Non-pigmented ciliary epithelial cell (primary cell): ENCODE results near the gene CDC42EP3.

Experiments
- DNase-seq: peaks from one replicate; pipeline ENCODE4 v3.0.0-alpha.2; 2010; ENCODE audit warnings: low read depth

CDC42EP3 gene

DNA sequence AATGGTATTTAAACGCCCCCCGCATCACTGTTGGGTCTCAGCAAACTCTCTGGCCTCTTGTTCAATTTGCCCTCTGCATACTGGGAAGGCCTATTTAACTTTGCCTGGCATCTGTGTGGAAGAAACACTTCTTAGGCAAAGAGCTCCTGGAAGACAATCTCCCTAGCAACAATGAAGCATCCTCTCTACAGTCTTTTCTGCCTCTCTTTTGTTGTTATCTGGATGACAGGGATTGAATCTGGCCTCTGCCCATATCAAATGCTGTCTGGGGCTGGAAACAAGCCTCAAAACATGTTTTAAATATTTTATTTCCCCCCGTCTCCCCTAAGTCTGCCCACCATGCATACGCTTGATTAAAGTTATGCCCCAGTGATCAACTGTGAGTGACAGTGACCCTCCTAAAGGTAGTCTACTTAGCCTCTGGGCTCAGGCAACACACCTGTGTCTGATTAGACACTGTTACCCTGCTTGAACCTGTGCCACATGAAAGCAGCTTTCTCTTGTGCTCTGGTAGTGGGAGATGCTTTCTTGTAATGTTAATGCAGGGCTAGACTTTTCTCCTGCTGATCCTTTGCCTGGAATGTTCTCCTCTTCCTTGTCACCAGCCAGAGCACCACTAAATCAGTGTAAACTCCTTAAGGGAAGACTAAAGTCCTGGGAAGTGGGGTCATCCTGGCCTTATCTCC, 34.9 kb downstream of the CDC42EP3 start:
- no peak for DNase-seq

DNA sequence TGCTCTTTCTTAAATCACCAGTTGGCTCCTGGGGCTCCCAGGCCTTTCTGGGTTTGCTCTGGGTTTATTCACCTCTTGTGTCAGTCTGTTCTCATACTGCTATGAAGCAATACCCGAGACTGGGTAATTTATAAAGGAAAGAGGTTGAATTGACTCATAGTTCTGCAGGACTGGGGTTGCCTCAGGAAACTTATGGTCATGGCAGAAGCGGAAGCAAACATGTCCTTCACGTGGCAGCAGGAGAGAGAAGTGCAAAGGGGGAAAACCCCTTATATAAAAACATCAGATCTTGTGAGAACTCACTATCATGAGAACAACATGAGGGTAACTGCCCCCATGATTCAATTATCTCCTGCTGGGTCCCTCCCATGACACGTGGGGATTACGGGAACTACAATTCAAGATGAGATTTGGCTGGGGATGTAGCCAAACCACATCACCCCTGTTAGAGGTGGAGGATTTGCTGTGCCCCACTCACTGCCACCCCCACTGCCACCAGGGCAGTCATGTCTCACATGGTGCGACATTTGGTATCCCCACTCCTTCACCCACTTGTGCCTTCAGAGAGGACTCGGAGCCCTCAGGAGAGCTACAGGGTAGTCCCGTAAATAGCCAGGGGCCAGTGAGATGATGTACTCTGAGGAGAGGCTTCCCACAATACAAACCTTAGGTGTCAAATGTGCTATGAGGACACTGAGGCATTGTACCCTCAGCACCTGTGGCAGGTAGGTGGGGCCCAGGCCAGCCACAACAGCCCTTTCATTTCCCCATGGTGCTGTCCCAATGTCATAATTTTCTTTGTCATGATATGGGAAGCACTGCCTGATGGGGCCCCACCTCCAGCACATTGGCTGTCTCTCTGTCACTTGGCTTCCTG, 35.7 kb downstream of the CDC42EP3 start:
- peak; percentile 67 for DNase-seq

- no peak for DNase-seq
These were observed 36.4 kb downstream of the CDC42EP3 start for GRCh38 chr2:37634914-37635503.

- no peak for DNase-seq
These were observed 37.6 kb downstream of the CDC42EP3 start for GRCh38 chr2:37633845-37634244.

GRCh38 chr2:37633234-37633633, 38.2 kb downstream of the CDC42EP3 start:
- DNase-seq: no peak

GRCh38 chr2:37632310-37632709, 39.1 kb downstream of the CDC42EP3 start:
- no peak for DNase-seq

- no peak for DNase-seq
These were observed 39.7 kb downstream of the CDC42EP3 start for GRCh38 chr2:37631698-37632097.

DNA sequence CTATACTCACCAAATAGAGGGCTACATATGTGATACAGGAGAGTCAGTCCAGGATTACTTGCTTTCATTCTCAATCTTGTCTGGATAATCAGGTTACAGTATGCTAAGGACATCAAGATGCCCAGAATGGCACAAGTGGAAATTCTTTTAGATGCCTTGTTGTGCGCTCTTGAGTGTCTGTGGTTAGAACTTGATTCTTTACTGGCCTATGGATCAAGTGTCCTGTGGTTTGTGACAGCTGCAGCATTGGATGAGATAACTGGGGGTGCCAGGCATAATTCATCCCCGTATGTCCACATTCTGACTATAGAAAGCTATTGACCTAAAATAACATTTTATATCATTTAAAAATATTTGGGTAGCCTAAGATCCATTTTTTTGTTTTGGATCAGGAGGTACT, 40.1 kb downstream of the CDC42EP3 start:
- no peak for DNase-seq

DNA sequence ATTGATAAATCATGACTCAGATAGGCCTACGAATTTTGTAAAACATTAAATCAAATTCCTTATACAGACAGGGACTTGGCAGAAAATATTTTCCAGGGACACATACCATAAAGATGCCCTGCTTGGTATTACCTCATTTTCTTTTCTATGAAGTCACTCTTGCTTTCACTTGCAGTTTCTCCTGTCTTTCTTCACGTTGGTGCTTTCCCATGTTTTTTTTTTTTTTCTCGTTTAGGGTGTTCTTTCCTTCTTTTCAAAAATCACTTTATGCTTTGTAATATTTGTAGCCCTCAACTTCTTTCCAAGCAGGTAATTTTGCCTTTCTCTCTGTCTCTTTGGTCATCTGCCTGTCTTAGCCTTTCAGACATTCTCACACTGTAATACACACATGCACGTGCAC, 40.7 kb downstream of the CDC42EP3 start:
- no peak for DNase-seq

GRCh38 chr2:37630301-37630700, 41.1 kb downstream of the CDC42EP3 start:
- DNase-seq: no peak

- DNase-seq: no peak
These were observed 41.9 kb downstream of the CDC42EP3 start for GRCh38 chr2:37629529-37629928.

GRCh38 chr2:37627710-37628109, 43.7 kb downstream of the CDC42EP3 start:
- DNase-seq: no peak

DNA sequence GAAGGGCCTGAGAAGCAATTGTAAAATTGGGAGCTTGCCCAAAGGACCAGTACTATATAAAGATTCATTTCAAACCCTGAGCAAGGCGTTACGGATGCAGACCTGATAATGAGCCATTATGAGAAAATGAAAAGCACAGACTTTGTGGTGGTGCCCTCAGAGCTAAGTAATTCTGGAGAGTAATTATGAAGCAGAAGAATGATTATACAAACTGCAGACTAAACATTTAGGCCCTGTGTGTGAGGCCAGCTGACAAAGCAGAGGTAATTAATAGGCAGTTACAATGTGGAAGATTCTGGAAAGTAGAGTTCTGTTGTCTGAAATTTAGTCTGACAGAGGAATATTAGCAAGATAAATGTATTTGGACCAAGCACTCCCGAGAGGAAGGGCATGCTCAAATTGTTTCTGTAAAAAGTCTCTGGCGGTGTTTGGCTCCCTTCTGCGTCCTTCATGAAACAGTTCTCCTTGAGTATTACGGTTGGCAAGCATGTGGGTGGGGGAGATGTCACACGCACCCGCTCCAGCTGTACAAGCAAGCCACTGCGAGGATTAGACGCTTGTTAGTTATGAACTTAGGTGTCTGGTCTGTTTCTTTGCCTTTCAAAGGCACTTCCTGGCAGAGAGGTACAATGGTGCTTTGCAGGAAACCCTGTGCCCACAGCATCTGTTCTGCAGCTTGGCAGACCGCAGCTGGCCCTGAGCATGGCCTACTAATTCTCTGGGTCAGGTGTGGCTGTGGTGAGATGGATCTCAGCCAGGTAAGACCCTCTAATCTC, 45.5 kb downstream of the CDC42EP3 start:
- DNase-seq: no peak

DNA sequence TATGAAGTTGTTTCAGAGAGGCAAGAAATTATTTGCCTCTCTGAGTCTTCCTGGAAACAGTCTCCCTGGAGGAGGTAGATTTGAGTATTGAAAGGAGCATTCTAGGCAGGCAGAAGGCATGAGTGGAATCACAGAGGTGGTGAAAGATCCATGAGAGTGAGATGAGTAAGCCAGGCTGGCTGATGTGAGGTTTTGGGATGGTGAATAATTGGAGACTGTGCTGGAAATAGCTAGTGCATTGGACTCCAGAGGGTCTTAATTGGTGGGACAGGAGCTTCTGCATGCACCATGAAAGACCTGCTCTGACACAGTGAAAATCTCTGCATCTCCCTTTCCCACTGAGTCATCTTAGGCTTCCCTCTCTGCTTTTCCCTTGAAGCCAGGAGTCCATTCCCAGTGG, 46.3 kb downstream of the CDC42EP3 start:
- no peak for DNase-seq

GRCh38 chr2:37623971-37624900, 47.2 kb downstream of the CDC42EP3 start:
- no peak for DNase-seq

DNA sequence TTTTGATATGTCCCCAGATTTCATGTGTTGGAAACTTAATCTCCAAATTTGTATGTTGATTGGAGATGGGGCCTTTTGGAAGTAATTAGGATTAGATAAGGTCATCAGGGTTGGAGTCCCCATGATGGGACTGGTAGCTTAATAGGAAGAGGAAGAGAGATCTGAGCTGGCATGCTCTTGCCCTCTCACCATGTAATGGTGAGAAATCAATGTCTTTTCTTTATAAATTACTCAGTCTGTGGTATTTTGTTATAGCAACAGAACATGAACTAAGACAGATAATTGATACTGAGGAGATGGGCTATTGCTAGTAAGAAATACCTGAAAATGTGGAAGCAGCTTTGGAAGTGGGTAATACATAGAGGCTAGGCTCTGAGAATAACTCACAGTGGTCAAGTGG, 48.0 kb downstream of the CDC42EP3 start:
- DNase-seq: no peak

GRCh38 chr2:37622450-37623100, 48.9 kb downstream of the CDC42EP3 start:
- no peak for DNase-seq

DNA sequence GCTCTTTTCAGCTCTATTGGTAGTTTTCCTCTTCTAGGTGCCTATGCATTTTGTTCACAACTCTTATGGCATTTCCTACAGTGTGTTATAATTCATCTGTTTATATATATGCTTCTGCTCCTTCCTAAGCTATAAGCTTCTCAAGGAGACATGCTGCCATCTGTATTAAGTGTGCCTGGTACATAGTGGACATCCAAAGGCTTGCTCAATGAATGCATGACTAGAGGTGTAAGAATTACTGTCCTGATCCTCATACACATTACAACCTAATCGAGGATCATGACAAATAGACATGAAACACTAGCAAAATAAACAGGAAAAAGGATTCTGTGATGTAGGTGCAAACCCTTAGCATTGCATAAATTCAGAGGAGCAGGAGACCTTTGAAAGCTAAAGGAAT, 50.2 kb downstream of the CDC42EP3 start:
- DNase-seq: no peak

- DNase-seq: no peak
These were observed 51.5 kb downstream of the CDC42EP3 start for GRCh38 chr2:37619959-37620300.

DNA sequence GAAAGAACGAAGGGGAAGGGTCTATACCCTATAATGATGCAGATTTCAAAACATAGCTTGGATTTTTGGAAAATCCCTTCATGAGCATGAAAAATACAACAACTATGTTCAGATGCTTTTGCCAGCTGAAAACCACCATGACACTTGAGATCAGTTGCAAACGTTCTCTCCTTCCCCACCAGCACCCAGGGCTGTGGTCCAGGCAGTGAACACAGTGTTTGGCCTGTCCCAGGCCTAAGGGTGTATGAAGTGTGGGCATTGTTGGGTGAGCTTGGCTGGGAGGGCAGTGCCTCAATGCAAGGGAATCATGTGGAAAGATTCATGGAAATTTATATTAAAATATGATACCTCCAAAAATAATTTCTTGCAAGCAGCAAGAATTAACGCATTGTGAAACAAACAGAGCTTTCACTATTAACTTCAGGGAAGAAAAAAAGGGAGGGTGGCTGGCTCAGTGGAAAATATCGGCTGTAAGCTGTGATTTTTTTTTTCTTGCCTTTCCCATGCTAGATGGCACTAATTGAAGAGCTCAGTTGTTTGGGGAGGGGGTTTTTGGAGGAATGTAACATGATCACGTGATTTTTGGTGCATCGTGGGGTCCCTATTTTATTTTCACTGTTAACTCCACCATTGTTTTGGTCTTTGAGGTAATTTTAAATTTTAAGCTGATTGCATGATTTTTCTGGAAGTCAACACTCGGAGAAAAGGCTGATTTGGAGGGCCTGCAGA, 52.0 kb downstream of the CDC42EP3 start:
- DNase-seq: no peak
